ENCODE results near the gene AAGAB.

GRCh38 chr15:67254238-67255175, at the start of gene AAGAB, which contains the start of gene IQCH:
- TF ChIP-seq CTCF (IDR thresholded peaks at IDR 0.05) = peak in 2 of 4 experiments; percentile 16 to 34
- peak; percentile 93 for TF ChIP-seq POLR2AphosphoS5 (IDR thresholded peaks at IDR 0.05)

All from prostate gland (tissue), 2 donors.